Panc1 (cell line): Measurements from ENCODE around the gene NME8. TPM values are rescaled to one million over a fixed set of nuclear protein-coding genes. Genes with fewer than 3 reads are reported as not detected.

Experiments used
- total RNA-seq: library from RNA; stranded (reverse); gene quantifications from one replicate; pipeline ENCODE4 v1.2.1, GENCODE V29; 2021; ENCODE audit not compliant: unreplicated experiment

The NME8 gene
- total RNA-seq, 1 experiment from 2014 or later, result not detected

Other genes with a start within 250 kb of the NME8 start
- not detected for gene GPR141, start 164.8 kb upstream of the NME8 start, total RNA-seq
- gene SFRP4, start 68.2 kb downstream of the NME8 start, total RNA-seq, result 0.74 TPM
- gene EPDR1, start 72.0 kb downstream of the NME8 start, total RNA-seq, result 86.6 TPM